ENCODE results near the gene IL22RA2.

DNA sequence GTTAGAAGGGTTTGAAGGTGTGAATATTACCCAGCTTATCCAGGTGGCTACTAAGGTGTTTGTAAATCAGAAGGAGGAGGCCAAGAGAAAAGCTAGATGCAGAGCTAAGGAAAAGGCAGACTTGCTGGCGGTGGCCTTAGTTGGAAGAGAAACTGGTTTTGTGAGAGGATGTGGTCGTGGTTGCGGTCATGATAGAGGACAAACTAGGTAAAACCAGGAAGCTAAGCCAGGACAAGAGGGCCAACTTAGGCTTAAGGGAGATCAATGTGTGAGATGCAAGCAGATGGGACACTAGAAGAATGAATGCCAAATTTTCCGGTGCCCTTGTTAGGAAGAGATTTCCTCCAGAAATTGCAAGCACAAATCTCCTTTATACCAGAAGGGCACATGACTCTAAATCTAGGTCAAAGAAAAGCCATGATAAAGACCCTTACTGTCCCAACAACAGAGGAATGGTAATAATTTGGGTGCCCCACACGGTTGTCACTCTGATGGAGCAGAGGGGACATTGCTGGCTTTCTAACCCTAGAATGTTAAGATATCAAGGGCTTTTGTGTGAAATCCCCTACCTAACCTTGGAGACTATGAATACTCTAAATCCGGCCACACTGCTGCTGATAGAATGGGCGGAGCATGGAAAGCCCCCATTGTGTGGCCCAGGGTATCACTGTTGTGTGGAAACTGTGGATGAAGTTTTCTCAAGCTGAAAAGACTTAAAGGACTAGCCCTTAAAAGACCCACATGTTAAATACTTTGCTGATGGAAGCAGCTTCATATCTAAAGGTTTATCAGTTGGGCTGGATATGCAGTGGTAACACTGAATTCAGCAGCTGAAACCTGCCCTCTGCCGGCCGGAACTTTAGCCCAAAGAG, 7.8 kb downstream of the IL22RA2 start:
- TF ChIP-seq, protein P1, sequence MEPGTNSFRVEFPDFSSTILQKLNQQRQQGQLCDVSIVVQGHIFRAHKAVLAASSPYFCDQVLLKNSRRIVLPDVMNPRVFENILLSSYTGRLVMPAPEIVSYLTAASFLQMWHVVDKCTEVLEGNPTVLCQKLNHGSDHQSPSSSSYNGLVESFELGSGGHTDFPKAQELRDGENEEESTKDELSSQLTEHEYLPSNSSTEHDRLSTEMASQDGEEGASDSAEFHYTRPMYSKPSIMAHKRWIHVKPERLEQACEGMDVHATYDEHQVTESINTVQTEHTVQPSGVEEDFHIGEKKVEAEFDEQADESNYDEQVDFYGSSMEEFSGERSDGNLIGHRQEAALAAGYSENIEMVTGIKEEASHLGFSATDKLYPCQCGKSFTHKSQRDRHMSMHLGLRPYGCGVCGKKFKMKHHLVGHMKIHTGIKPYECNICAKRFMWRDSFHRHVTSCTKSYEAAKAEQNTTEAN (CRISPR knock-in tag; IDR thresholded peaks at IDR 0.05), result no peak
- TF ChIP-seq, protein P2, sequence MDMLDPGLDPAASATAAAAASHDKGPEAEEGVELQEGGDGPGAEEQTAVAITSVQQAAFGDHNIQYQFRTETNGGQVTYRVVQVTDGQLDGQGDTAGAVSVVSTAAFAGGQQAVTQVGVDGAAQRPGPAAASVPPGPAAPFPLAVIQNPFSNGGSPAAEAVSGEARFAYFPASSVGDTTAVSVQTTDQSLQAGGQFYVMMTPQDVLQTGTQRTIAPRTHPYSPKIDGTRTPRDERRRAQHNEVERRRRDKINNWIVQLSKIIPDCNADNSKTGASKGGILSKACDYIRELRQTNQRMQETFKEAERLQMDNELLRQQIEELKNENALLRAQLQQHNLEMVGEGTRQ (CRISPR knock-in tag; IDR thresholded peaks at IDR 0.05), result no peak
- TF ChIP-seq IRF2 (CRISPR knock-in tag; IDR thresholded peaks at IDR 0.05; ENCODE audit: borderline replicate concordance, low read depth), result no peak
- TF ChIP-seq, protein P3, sequence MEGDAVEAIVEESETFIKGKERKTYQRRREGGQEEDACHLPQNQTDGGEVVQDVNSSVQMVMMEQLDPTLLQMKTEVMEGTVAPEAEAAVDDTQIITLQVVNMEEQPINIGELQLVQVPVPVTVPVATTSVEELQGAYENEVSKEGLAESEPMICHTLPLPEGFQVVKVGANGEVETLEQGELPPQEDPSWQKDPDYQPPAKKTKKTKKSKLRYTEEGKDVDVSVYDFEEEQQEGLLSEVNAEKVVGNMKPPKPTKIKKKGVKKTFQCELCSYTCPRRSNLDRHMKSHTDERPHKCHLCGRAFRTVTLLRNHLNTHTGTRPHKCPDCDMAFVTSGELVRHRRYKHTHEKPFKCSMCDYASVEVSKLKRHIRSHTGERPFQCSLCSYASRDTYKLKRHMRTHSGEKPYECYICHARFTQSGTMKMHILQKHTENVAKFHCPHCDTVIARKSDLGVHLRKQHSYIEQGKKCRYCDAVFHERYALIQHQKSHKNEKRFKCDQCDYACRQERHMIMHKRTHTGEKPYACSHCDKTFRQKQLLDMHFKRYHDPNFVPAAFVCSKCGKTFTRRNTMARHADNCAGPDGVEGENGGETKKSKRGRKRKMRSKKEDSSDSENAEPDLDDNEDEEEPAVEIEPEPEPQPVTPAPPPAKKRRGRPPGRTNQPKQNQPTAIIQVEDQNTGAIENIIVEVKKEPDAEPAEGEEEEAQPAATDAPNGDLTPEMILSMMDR (IDR thresholded peaks at IDR 0.05), result no peak
- TF ChIP-seq NR2C2 (CRISPR knock-in tag; IDR thresholded peaks at IDR 0.05), result no peak
- no peak for TF ChIP-seq ZNF232 (CRISPR knock-in tag; IDR thresholded peaks at IDR 0.05)
- TF ChIP-seq, protein P4, sequence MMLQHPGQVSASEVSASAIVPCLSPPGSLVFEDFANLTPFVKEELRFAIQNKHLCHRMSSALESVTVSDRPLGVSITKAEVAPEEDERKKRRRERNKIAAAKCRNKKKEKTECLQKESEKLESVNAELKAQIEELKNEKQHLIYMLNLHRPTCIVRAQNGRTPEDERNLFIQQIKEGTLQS (CRISPR knock-in tag; conservative IDR thresholded peaks at IDR 0.05), result no peak
- TF ChIP-seq, protein P5, sequence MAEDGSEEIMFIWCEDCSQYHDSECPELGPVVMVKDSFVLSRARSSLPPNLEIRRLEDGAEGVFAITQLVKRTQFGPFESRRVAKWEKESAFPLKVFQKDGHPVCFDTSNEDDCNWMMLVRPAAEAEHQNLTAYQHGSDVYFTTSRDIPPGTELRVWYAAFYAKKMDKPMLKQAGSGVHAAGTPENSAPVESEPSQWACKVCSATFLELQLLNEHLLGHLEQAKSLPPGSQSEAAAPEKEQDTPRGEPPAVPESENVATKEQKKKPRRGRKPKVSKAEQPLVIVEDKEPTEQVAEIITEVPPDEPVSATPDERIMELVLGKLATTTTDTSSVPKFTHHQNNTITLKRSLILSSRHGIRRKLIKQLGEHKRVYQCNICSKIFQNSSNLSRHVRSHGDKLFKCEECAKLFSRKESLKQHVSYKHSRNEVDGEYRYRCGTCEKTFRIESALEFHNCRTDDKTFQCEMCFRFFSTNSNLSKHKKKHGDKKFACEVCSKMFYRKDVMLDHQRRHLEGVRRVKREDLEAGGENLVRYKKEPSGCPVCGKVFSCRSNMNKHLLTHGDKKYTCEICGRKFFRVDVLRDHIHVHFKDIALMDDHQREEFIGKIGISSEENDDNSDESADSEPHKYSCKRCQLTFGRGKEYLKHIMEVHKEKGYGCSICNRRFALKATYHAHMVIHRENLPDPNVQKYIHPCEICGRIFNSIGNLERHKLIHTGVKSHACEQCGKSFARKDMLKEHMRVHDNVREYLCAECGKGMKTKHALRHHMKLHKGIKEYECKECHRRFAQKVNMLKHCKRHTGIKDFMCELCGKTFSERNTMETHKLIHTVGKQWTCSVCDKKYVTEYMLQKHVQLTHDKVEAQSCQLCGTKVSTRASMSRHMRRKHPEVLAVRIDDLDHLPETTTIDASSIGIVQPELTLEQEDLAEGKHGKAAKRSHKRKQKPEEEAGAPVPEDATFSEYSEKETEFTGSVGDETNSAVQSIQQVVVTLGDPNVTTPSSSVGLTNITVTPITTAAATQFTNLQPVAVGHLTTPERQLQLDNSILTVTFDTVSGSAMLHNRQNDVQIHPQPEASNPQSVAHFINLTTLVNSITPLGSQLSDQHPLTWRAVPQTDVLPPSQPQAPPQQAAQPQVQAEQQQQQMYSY (CRISPR knock-in tag; IDR thresholded peaks at IDR 0.05), result no peak
- TF ChIP-seq KAT7 (CRISPR knock-in tag; IDR thresholded peaks at IDR 0.05; ENCODE audit: borderline replicate concordance), result no peak
- TF ChIP-seq, protein P6, sequence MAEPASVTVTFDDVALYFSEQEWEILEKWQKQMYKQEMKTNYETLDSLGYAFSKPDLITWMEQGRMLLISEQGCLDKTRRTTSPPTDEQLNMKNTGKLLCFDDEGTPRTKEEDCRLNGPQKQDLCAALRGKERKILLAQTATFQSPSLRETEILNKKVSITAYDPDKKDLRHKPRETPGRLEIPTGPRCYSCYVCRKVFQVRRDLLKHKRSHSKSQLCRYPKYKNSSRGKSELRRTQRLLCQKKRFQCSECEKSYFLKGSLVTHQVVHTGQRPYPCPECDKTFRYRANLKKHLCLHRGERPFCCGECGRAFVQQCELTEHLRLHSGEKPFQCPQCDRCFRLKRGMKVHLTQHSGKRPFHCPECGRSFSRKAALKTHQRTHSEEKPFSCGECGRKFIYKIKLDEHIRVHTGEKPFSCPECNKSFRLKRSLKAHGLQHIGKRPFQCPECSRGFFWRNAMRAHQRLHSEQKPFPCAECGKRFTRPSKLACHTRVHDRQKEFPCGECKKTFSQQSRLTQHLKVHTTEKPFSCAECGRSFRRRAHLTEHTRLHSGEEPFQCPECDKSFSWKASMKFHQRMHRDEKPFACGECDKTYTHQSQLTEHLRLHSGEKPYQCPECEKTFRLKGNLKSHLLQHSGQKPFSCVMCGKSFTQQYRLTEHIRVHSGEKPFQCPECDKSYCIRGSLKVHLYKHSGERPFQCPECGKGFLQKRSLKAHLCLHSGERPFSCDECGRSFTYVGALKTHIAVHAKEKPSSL (CRISPR knock-in tag; conservative IDR thresholded peaks at IDR 0.05), result no peak
- TF ChIP-seq, protein P7, sequence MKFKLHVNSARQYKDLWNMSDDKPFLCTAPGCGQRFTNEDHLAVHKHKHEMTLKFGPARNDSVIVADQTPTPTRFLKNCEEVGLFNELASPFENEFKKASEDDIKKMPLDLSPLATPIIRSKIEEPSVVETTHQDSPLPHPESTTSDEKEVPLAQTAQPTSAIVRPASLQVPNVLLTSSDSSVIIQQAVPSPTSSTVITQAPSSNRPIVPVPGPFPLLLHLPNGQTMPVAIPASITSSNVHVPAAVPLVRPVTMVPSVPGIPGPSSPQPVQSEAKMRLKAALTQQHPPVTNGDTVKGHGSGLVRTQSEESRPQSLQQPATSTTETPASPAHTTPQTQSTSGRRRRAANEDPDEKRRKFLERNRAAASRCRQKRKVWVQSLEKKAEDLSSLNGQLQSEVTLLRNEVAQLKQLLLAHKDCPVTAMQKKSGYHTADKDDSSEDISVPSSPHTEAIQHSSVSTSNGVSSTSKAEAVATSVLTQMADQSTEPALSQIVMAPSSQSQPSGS (CRISPR knock-in tag; IDR thresholded peaks at IDR 0.05; ENCODE audit: borderline replicate concordance, low read depth), result no peak

All from WTC11 (cell line).